H54 (cell line): ENCODE results near the gene TCF7.
"Not testable (repeated sequence)": the region's sequence is repeated elsewhere in the genome, so short reads cannot be mapped to it uniquely, and the experiment has no call there.

Source experiments
- DNase-seq: peaks from one replicate; pipeline ENCODE4 v3.0.0; 2011; ENCODE audit warnings: low spot score, mixed read lengths; ENCODE audit not compliant: insufficient read length
- FAIRE-seq: peaks from 3 replicates; lab custom pipeline; 2011; peaks lifted over from hg19 to GRCh38; lab: Jason Lieb, UNC
- POLR2A ChIP-seq: IDR thresholded peaks from 2 replicates; pipeline ENCODE4 v1.6.1; 2011; ENCODE audit warnings: low read depth, mild to moderate bottlenecking, low read length

Gene TCF7

DNA sequence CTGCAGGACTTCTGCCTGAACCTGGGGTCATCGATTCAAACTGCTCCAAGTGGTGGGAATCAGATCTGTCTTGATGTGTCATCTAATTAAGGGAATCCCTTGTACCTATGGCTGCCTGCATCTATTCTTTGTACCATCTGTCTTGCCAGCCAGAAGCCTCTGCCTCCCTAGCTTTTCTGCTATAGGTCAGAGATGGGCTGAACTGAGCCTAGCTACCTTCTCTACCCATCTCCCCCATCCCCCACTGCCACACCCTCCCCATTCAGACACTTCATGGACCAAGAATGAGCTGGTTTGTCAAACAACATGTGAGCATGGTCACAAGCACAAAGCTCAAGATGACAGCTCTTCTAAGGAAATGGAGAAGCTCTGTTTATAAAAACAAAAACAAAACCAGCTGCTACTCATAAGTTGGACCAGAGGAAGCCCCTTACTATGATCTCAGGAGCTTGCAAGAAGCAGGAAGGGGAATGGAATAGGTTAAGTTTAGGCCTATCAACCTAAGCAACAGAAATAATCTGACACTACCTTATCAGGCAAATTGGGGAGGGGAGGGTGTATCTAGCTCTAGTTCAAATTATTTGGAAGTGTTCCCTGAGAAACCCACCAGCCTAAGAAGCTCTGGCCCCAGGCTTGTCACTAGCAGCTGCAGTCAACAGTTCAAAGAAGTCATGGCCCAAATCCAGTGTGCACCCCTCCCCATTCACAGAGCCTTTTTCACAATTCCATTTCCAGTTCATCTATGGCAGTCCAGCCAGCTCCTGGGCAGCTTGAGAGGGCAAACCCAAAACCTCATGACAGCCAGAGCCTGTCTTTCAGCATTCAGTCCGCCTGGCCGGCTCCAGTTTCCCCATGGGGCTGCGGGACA is 32.4 kb downstream of the TCF7 start:
- DNase-seq (no peak), FAIRE-seq (no peak)
- TF ChIP-seq POLR2A: no peak

GRCh38 chr5:134148316-134148715 is 33.8 kb downstream of the TCF7 start:
- DNase-seq: no peak
- no peak for FAIRE-seq
- no peak for TF ChIP-seq POLR2A

GRCh38 chr5:134148986-134149539 is 34.6 kb downstream of the TCF7 start:
- DNase-seq (no peak), FAIRE-seq (no peak)
- TF ChIP-seq POLR2A: no peak

- TF ChIP-seq POLR2A: no peak
- no peak for FAIRE-seq
- DNase-seq: no peak
Observed at GRCh38 chr5:134149571-134150303, 35.3 kb downstream of the TCF7 start.

GRCh38 chr5:134151723-134152122 is 37.2 kb downstream of the TCF7 start:
- no peak for DNase-seq
- no peak for FAIRE-seq
- TF ChIP-seq POLR2A: no peak

- not testable (repeated sequence) for FAIRE-seq, DNase-seq
Observed at GRCh38 chr5:134152173-134152832, 37.8 kb downstream of the TCF7 start.

DNA sequence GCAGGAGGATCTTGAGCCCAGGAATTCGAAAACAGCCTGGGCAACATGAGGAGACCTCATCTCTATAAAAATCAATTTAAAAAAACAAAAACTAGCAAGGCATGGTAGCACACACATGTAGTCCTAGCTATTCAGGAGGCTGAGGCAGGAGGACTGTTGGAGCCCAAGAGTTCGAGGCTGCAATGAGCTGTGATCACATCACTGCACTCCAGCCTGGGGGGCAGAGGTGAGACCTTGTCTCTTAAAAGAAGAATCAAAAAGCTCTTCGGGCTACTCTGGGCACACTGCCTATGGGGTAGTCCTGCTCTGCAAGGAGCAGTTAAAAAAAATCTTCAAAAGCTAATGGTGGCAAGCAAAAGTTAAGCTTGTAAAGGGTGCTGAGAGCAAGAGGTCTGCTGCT is 38.8 kb downstream of the TCF7 start:
- FAIRE-seq (no peak), DNase-seq (no peak)
- TF ChIP-seq POLR2A: no peak

- no peak for DNase-seq
- no peak for TF ChIP-seq POLR2A
- FAIRE-seq: no peak
Observed at GRCh38 chr5:134153657-134154056, 39.2 kb downstream of the TCF7 start.

DNA sequence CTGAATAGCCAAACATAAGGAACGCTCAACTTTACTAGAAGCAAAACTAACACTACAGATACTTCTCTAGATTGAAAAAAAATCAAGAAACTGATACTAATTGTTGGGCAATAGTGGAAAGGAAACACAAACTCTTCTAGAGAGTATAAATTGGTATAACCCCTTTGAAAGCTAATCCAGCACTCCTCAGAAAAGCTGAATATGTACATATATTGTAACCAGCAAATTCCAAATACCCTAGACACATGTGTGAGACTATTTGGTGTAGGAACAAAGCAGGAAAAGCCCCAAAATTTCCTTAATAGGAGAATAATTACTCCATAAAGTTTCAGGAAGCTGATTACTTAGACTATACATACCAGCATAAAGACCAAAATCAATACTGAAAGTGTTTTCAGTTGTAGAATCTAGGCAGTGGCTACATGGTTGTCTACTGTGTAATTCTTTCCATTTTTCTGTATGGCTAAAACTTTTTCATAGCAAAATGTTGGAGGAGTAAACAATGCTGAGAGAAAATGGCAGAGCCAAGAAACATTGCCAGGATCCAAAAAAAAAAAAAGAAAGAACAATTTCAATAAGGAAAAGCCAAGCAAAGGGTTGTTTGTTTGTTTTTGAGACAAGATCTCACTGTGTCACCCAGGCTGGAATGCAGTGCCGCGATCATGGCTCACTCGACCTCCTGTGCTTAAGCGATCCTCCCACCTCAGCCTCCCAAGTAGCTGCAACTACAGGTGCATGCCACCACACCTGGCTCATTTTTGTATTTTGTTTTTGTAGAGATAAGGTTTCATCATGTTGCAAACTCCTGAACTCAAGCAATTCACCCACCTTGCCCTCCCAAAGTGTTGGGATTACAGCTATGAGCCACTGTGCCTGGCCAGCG is 47.3 kb downstream of the TCF7 start:
- TF ChIP-seq POLR2A: no peak
- FAIRE-seq (no peak), DNase-seq (no peak)

- no peak for TF ChIP-seq POLR2A
- no peak for FAIRE-seq
- no peak for DNase-seq
Observed at GRCh38 chr5:134162592-134162991, 48.1 kb downstream of the TCF7 start.

GRCh38 chr5:134171972-134172371 is 57.5 kb downstream of the TCF7 start:
- TF ChIP-seq POLR2A: no peak
- FAIRE-seq: no peak
- DNase-seq: no peak

DNA sequence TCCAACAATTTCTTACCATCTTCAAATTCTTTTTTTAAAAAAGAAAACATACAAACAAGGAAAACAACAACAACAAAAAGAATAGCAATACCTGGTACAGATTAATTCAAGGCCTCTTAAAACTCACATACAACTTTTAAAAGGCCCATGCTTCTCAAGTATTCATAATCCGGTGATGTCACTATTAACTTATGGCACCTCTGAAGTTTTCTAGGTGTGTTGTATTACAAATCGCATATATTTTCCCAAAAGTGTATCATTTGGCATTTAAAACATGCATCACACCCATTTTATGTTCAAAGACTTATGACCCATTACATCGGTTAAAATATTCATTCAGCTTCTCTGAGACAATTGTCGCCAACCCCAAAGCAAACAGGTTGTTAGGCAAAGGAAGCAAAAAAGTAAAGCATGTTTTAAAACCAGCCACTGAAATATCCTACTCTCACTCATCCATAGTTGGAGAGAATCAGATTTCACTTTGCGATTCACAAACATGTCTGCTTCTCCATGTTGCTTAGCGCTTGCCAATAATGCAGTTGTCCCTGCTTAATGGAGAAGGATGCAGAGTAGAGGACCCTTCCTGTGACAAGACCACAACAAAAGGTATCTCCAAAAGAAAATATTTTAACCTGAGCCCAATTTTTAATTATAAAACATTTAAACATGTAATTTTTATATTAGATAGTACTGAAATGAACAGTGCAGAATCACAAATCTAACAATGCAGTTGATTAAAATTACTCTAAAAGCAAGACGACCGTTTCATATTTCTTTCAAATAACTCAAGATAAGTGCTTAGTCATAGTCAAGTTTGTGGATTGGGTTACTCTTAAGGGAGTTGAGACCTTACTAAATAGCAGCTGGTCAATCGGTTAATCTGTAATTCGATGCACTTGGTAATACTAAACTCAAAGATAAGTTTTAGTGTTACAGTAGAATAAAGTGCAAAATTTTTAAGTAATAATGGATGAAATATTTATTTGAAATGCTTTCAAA is 60.7 kb downstream of the TCF7 start:
- DNase-seq (no peak), FAIRE-seq (no peak)
- no peak for TF ChIP-seq POLR2A
